Gastrocnemius medialis (tissue), 4 donors: ENCODE data around the gene STH.

Experiments used
- POLR2A ChIP-seq, 2 donors: fragments of 450-650 bp; IDR thresholded peaks; one replicate each; pipeline ENCODE4 v1.6.1; 2017; ENCODE audit warnings: antibody characterized with exemption in 2 of 2, mild to moderate bottlenecking in 2 of 2, moderate library complexity in 2 of 2
- TF ChIP-seq, protein P1 (sequence below), 5 experiments: fragments of 450-650 bp in 3 of 5; fragments of 200-600 bp in 2 of 5; sonication (generic) in 2 of 5; IDR thresholded peaks in 4 of 5; conservative IDR thresholded peaks in 1 of 5; 1 replicate in 4 of 5; 2 replicates in 1 of 5; pipeline ENCODE4 v1.5.1; 2016 to 2019; ENCODE audit warnings: antibody characterized with exemption in 5 of 5, mild to moderate bottlenecking in 3 of 5, moderate library complexity in 3 of 5

DNA sequence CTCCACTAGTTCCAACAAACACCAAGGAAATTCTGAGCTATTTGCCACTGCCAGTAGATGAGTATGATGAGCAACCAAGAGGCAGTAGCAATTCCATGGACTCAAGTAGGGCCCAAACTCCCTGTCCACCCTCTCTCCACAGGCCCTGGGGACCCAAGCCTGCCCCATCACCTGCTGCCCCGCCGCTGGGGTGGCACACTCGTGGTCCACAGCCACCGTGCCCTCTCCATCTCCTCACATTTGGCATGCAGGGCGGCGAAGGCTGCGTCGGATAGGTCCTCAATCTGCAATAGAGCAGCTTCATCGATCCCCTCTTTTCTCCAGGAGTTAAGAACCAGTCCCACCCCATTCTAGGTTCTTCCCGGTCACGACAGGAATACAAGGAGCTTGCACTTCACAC is 33.9 kb downstream of the STH start:
- TF ChIP-seq, protein P1, sequence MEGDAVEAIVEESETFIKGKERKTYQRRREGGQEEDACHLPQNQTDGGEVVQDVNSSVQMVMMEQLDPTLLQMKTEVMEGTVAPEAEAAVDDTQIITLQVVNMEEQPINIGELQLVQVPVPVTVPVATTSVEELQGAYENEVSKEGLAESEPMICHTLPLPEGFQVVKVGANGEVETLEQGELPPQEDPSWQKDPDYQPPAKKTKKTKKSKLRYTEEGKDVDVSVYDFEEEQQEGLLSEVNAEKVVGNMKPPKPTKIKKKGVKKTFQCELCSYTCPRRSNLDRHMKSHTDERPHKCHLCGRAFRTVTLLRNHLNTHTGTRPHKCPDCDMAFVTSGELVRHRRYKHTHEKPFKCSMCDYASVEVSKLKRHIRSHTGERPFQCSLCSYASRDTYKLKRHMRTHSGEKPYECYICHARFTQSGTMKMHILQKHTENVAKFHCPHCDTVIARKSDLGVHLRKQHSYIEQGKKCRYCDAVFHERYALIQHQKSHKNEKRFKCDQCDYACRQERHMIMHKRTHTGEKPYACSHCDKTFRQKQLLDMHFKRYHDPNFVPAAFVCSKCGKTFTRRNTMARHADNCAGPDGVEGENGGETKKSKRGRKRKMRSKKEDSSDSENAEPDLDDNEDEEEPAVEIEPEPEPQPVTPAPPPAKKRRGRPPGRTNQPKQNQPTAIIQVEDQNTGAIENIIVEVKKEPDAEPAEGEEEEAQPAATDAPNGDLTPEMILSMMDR (IDR thresholded peaks at IDR 0.05 in 4 of 5, conservative IDR thresholded peaks at IDR 0.05 in 1 of 5), result no peak
- no peak for TF ChIP-seq POLR2A (IDR thresholded peaks at IDR 0.05)
